DOHH2 (cell line): Measurements from ENCODE around the gene GIGYF2.

Source experiments
- EZH2phosphoT487 ChIP-seq: fragments of 200-600 bp; sonication (generic); IDR thresholded peaks from 2 replicates; pipeline ENCODE4 v1.6.1; 2017; ENCODE audit warnings: borderline replicate concordance, mild to moderate bottlenecking, antibody characterized with exemption, low read length, moderate library complexity, mixed read lengths
- TF ChIP-seq, protein P1 (sequence below): fragments of 200-600 bp; sonication (generic); IDR thresholded peaks from one replicate; pipeline ENCODE4 v1.5.1; 2014; ENCODE audit warnings: antibody characterized with exemption, mild to moderate bottlenecking, low read depth, low read length; ENCODE audit not compliant: poor library complexity, severe bottlenecking

DNA sequence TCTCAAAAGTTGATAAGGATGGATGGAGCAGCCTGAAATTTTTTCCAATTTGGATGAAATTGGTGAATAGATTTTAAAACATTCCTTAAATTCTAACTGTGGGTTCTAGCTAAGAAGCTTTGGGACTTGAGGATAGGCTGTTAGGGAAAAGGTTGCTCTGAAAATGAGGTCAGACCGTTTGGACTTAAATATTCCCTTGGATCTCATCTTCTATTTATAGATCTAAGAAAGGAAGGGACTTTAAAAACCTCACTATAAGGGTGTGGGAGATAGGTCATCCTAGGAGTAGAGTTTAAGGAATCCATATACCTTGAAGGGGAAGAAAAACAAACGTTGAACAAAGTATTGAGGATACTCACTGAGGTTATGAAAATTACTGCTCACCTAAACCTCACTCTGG lies 155.5 kb downstream of the GIGYF2 start:
- TF ChIP-seq, protein P1, sequence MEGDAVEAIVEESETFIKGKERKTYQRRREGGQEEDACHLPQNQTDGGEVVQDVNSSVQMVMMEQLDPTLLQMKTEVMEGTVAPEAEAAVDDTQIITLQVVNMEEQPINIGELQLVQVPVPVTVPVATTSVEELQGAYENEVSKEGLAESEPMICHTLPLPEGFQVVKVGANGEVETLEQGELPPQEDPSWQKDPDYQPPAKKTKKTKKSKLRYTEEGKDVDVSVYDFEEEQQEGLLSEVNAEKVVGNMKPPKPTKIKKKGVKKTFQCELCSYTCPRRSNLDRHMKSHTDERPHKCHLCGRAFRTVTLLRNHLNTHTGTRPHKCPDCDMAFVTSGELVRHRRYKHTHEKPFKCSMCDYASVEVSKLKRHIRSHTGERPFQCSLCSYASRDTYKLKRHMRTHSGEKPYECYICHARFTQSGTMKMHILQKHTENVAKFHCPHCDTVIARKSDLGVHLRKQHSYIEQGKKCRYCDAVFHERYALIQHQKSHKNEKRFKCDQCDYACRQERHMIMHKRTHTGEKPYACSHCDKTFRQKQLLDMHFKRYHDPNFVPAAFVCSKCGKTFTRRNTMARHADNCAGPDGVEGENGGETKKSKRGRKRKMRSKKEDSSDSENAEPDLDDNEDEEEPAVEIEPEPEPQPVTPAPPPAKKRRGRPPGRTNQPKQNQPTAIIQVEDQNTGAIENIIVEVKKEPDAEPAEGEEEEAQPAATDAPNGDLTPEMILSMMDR: no peak
- TF ChIP-seq EZH2phosphoT487: no peak
